K562 (cell line): Measurements from ENCODE around the gene DGCR8. TPM values are rescaled to one million over a fixed set of nuclear protein-coding genes. Genes with fewer than 3 reads are reported as not detected.
A peak's percentile ranks its signal among the peaks of the same experiment; 100 is the strongest.

Experiments used
- ATAC-seq: fragments of 200-7000 bp; cut with Tn5 transposase; 3 replicates; pipeline ENCODE4 v1.9.1; 2020; ENCODE audit warnings: moderate library complexity
- BruUV-seq: library from RNA; stranded (reverse); fragments of 400-500 nt; replicated peaks from 2 replicates; lab custom pipeline; 2021; lab: Mats Ljungman, UMichigan
- CTCF ChIA-PET: fragments of 300-600 bp; formaldehyde crosslinking; extraction: SDS; loops from one replicate; lab custom pipeline; 2021; ENCODE audit warnings: low intra/inter-chr PET ratio; lab: Yijun Ruan, JAX
- POLR2A ChIA-PET: fragments of 300-600, 350-650 bp; sonication (Branson Sonifier 250); formaldehyde crosslinking; extraction: SDS; loops from one replicate; lab custom pipeline; 2021; ENCODE audit warnings: antibody characterized with exemption, inconsistent platforms; lab: Yijun Ruan, JAX
- DNase-seq, 4 experiments: peaks; one replicate each; pipeline versions ENCODE4 v3.0.0 to v3.0.0-alpha.2; 2011 to 2018; ENCODE audit warnings: low spot score in 3 of 4, mixed read lengths in 3 of 4; ENCODE audit errors: extremely low read depth in 1 of 4
- FAIRE-seq: peaks from 2 replicates; lab custom pipeline; 2011; peaks lifted over from hg19 to GRCh38; lab: Jason Lieb, UNC
- H2AFZ ChIP-seq: 2 replicates; pipeline ENCODE4 v1.6.0; 2011; ENCODE audit warnings: low read depth, low read length, control low read depth, inconsistent platforms
- H3K27ac ChIP-seq: fragments of 200-600 bp; 3 replicates; pipeline ENCODE4 v1.8.0; 2011; ENCODE audit warnings: low read depth, mild to moderate bottlenecking, control low read depth, inconsistent platforms, low read length, moderate library complexity, mixed read lengths; ENCODE audit errors: extremely low read depth
- H3K27me3 ChIP-seq, 2 experiments: fragments of 300-600 bp in 1 of 2; 2 replicates in 1 of 2; 3 replicates in 1 of 2; pipeline versions ENCODE4 v1.6.0 to v1.8.0; 2011; ENCODE audit warnings: inconsistent platforms in 2 of 2, low read length in 2 of 2, mild to moderate bottlenecking in 1 of 2, mixed read lengths in 1 of 2, moderate library complexity in 1 of 2; ENCODE audit not compliant: control insufficient read depth in 2 of 2, insufficient read depth in 2 of 2
- H3K36me3 ChIP-seq: fragments of 300-600 bp; 3 replicates; pipeline ENCODE4 v1.8.0; 2011; ENCODE audit warnings: mild to moderate bottlenecking, low read length, inconsistent platforms; ENCODE audit not compliant: control insufficient read depth, insufficient read depth
- H3K4me1 ChIP-seq, 2 experiments: fragments of 200-600 bp in 1 of 2; replicated peaks in 1 of 2; 2 replicates in 1 of 2; 3 replicates in 1 of 2; pipeline versions ENCODE4 v1.5.1 to v1.8.0; 2011; ENCODE audit warnings: inconsistent platforms in 2 of 2, low read length in 2 of 2, mild to moderate bottlenecking in 1 of 2, mixed read lengths in 1 of 2, moderate library complexity in 1 of 2; ENCODE audit not compliant: control insufficient read depth in 2 of 2, insufficient read depth in 2 of 2
- H3K4me2 ChIP-seq: 2 replicates; pipeline ENCODE4 v1.6.1; 2011; ENCODE audit warnings: low read length, control low read depth, inconsistent platforms, mixed read lengths; ENCODE audit not compliant: insufficient read depth
- H3K4me3 ChIP-seq: fragments of 200-600 bp; sonication (generic), shearing (Covaris generic); 2 replicates; pipeline ENCODE4 v1.5.1; 2016; ENCODE audit warnings: control low read depth, inconsistent platforms
- H3K79me2 ChIP-seq: fragments of 200-600 bp; 3 replicates; pipeline ENCODE4 v1.8.0; 2011; ENCODE audit warnings: low read length, inconsistent platforms; ENCODE audit not compliant: control insufficient read depth, insufficient read depth
- H3K9ac ChIP-seq, 2 experiments: 2 replicates each; pipeline versions ENCODE4 v1.6.0 to v1.6.1; 2011; ENCODE audit warnings: low read depth in 2 of 2, low read length in 2 of 2, control low read depth in 1 of 2, inconsistent platforms in 1 of 2, mild to moderate bottlenecking in 1 of 2, mixed read lengths in 1 of 2; ENCODE audit not compliant: insufficient read depth in 1 of 2
- H3K9me1 ChIP-seq: one replicate; pipeline ENCODE4 v1.6.0; 2011; ENCODE audit warnings: inconsistent platforms, mild to moderate bottlenecking, low read length, moderate library complexity; ENCODE audit not compliant: control insufficient read depth, insufficient read depth
- H3K9me3 ChIP-seq: replicated peaks from 2 replicates; pipeline ENCODE4 v1.5.1; 2011; ENCODE audit warnings: low read depth, low read length, inconsistent platforms; ENCODE audit not compliant: control insufficient read depth, insufficient read depth
- H4K20me1 ChIP-seq: replicated peaks from 2 replicates; pipeline ENCODE4 v1.6.1; 2011; ENCODE audit warnings: low read length, inconsistent platforms, mixed read lengths; ENCODE audit not compliant: control insufficient read depth, insufficient read depth
- HLTF ChIP-seq: fragments of 450-650 bp; IDR thresholded peaks from 2 replicates; pipeline ENCODE4 v1.6.1; 2016
- MCM5 ChIP-seq: fragments of 450-650 bp; IDR thresholded peaks from 2 replicates; pipeline ENCODE4 v1.6.1; 2016; ENCODE audit warnings: low read depth
- MYC ChIP-seq, 2 experiments: fragments of 250-450 bp in 1 of 2; sonication (Bioruptor Pico) in 1 of 2; IDR thresholded peaks; 2 replicates each; pipeline versions ENCODE4 v1.5.1 to v1.6.1; 2012 to 2021; ENCODE audit warnings: low read depth in 2 of 2, borderline replicate concordance in 1 of 2, improper control_type of control experiment in 1 of 2, low read length in 1 of 2, mild to moderate bottlenecking in 1 of 2, moderate library complexity in 1 of 2
- PHB ChIP-seq: fragments of 250-450 bp; sonication (Bioruptor Pico); IDR thresholded peaks from 2 replicates; pipeline ENCODE4 v1.5.0; 2021
- TBL1XR1 ChIP-seq, 2 experiments: IDR thresholded peaks; 2 replicates each; pipeline ENCODE4 v1.6.1; 2012; ENCODE audit warnings: improper control_type of control experiment in 2 of 2, low read length in 2 of 2, mild to moderate bottlenecking in 1 of 2
- TCF7L2 ChIP-seq: fragments of 150-350 bp; IDR thresholded peaks from 2 replicates; pipeline ENCODE4 v1.6.1; 2016; ENCODE audit warnings: low read depth, mild to moderate bottlenecking, low read length, moderate library complexity
- ZNF75A ChIP-seq: fragments of 450-650 bp; formaldehyde crosslinking; IDR thresholded peaks from 2 replicates; pipeline ENCODE4 v1.4.0; 2020; ENCODE audit warnings: mild to moderate bottlenecking
- ZNF764 ChIP-seq: fragments of 250-450 bp; sonication (Bioruptor Pico); IDR thresholded peaks from 2 replicates; pipeline ENCODE4 v1.4.0; 2020; ENCODE audit warnings: low read depth, mild to moderate bottlenecking, moderate library complexity
- WGBS: fragments of 100-300 bp; shearing (Covaris generic); methylation state at CpG from one replicate; pipeline ENCODE4 v1.1.6; 2016; ENCODE audit warnings: low coverage, mixed read lengths; ENCODE audit not compliant: insufficient coverage; ENCODE audit errors: missing lambda C conversion rate; 5-methylcytosine and 5-hydroxymethylcytosine counted together
- in situ Hi-C: fragments of 300-500 bp; cut with MboI; formaldehyde crosslinking; loops from 4 replicates; pipeline ENCODE4 v1.15.0; 2018; ENCODE audit warnings: inconsistent platforms, mixed read lengths
- intact Hi-C: fragments of 100-400 bp; cut with micrococcal nuclease; formaldehyde crosslinking; loops from 2 replicates; pipeline ENCODE4 v1.14.2; 2022
- polyA plus RNA-seq, 8 experiments: library from polyadenylated mRNA; depleted of rRNA in 4 of 8; stranded (reverse) in 5 of 8; unstranded in 3 of 8; fragments of >200 nt; fragmentation: Nextera tagmentation in 2 of 8; fragmentation: Illumina TruSeq in 1 of 8; extraction: Ambion mirVana in 2 of 8; extraction: Trizol in 1 of 8; gene quantifications; 2 replicates each; pipeline versions ENCODE4 v1.2.1 to v1.2.3, GENCODE V29; 2011 to 2014; ENCODE audit warnings: inconsistent platforms in 1 of 8, missing spikeins in 1 of 8
- total RNA-seq, 7 experiments: library from RNA; depleted of rRNA in 6 of 7; stranded (reverse); fragments of >200 nt in 6 of 7; fragmentation: Illumina TruSeq in 2 of 7; extraction: Trizol in 2 of 7; gene quantifications; 2 replicates each; pipeline versions ENCODE4 v1.2.1 to v1.2.3, GENCODE V29; 2011 to 2021; ENCODE audit warnings: low replicate concordance in 1 of 7
- TF ChIP-seq, protein P1 (sequence below): fragments of 250-450 bp; sonication (Bioruptor Pico); IDR thresholded peaks from 2 replicates; pipeline ENCODE4 v1.6.1; 2021; ENCODE audit warnings: mild to moderate bottlenecking
- TF ChIP-seq, protein P2 (sequence below): fragments of 250-450 bp; sonication (Bioruptor Pico); IDR thresholded peaks from 2 replicates; pipeline ENCODE4 v1.8.0; 2021; ENCODE audit warnings: borderline replicate concordance, mild to moderate bottlenecking, moderate library complexity; ENCODE audit not compliant: poor library complexity, severe bottlenecking
- TF ChIP-seq, protein P3 (sequence below): fragments of 250-450 bp; sonication (Bioruptor Pico); IDR thresholded peaks from 2 replicates; pipeline ENCODE4 v1.4.0; 2020; ENCODE audit warnings: borderline replicate concordance
- TF ChIP-seq, protein P4 (sequence below): IDR thresholded peaks from 2 replicates; pipeline ENCODE4 v1.6.1; 2011; ENCODE audit not compliant: insufficient read length; ENCODE audit errors: extremely low read depth
- TF ChIP-seq, protein P5 (sequence below), 2 experiments: IDR thresholded peaks in 1 of 2; conservative IDR thresholded peaks in 1 of 2; 2 replicates each; pipeline ENCODE4 v1.6.1; 2016; ENCODE audit warnings: low read depth in 2 of 2, mild to moderate bottlenecking in 1 of 2, missing compliant biosample characterization in 1 of 2, missing genetic modification characterization in 1 of 2, moderate library complexity in 1 of 2

Gene DGCR8
- total and polyA plus RNA-seq, 9 of the 15 experiments (the other 6 are each of a cell fraction or from before 2014, with no cell fraction given) = 5.9 to 144 (median 80.1) TPM

DNA sequence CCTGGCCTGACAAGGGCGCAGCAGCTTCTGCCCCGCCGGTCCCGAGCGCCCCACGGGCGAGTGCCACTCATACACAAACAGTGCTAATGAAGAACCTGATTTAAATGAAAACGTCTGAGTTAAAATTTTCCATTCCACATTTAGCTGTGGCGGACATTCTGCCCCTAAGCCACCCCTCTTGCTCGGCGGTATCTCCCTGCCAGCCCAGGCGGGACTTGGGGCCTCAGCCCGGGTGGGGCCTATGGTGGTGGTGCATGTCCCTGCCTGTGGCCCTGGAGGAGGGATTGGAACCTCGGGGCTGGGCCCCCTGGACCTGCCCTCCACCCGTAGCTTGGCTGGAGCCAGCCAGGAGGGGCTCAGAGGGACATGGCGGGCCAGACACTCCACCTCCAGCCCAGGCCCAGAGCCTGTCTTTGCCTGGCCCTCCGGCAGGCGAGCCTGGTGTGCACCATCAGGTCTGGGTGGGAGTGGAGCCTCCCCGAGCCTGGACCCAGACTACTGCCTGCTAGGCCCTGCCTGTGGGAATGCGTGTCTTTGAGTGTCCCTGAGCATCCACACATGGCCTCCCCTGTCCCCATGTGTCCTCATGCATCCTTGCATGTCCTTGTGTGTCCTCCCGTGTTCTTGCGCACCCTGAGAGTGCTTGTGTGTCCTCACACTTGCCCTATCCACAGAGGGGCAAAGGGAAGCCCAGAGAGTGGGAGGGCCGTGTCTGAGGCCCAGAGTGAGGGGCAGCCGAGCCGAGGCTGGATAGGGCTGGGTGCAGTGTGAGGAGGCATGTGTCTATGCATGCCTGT lies 56.0 kb downstream of the DGCR8 start:
- no peak overlapping the region for H3K4me3 ChIP-seq
- H3K4me2 ChIP-seq = no peak overlapping the region
- DNase-seq (no peak), ATAC-seq (no peak), FAIRE-seq (no peak)
- H3K79me2 ChIP-seq = peaks cover 21% of the 10 kb centered on the region
- H3K9me3 ChIP-seq = no peaks in the 10 kb centered on the region
- no peak overlapping the region for H3K27ac ChIP-seq
- in situ Hi-C loops = no loop called here
- CTCF ChIA-PET = no interaction called here
- H3K27me3 ChIP-seq = no peaks in the 10 kb centered on the region
- POLR2A ChIA-PET = interaction anchor here (0.6 to 7.2 kb wide), 5 partner anchors 10 to 134 kb away, joined by 3 to 68 read pairs (median 4); no protein-coding TSS in a partner anchor
- peaks cover 18% of the 10 kb centered on the region for H3K9me1 ChIP-seq
- H3K4me1 ChIP-seq = peaks cover 17 to 90% of the 10 kb centered on the region in 2 experiments
- BruUV-seq = no TSS peak
- intact Hi-C loops = no loop called here
- WGBS = 79% methylated on average over 25 of the region's 25 CpGs
- H4K20me1 ChIP-seq = peaks cover 52% of the 10 kb centered on the region
- H3K36me3 ChIP-seq = peaks cover 10% of the 10 kb centered on the region; the same call in 2 of the 3 replicates
- H2AFZ ChIP-seq = no peak overlapping the region
- peak overlapping the region in 1 of 2 experiments; percentile 79; a peak in 2 of 4 replicates for H3K9ac ChIP-seq
- TF ChIP-seq, protein P1, sequence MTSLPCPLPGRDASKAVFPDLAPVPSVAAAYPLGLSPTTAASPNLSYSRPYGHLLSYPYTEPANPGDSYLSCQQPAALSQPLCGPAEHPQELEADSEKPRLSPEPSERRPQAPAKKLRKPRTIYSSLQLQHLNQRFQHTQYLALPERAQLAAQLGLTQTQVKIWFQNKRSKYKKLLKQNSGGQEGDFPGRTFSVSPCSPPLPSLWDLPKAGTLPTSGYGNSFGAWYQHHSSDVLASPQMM (CRISPR knock-in tag) = no peak
- TF ChIP-seq TCF7L2 (no peak), ZNF75A (CRISPR knock-in tag) (no peak), ZNF764 (CRISPR knock-in tag) (no peak), HLTF (no peak), MYC (IDR thresholded peaks at IDR 0.05; ENCODE audit: low read depth, low read length) (no peak), MYC (CRISPR knock-in tag; IDR thresholded peaks at IDR 0.05; ENCODE audit: borderline replicate concordance, low read depth) (no peak), MCM5 (no peak), PHB (CRISPR knock-in tag) (no peak), TBL1XR1 (IDR thresholded peaks at IDR 0.05; ENCODE audit: low read length in 2 of 2) (peak in 1 of 2 experiments; percentile 41; a peak in 1 of 4 replicates)
- TF ChIP-seq, protein P2, sequence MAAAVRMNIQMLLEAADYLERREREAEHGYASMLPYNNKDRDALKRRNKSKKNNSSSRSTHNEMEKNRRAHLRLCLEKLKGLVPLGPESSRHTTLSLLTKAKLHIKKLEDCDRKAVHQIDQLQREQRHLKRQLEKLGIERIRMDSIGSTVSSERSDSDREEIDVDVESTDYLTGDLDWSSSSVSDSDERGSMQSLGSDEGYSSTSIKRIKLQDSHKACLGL (CRISPR knock-in tag) = no peak
- TF ChIP-seq, protein P3, sequence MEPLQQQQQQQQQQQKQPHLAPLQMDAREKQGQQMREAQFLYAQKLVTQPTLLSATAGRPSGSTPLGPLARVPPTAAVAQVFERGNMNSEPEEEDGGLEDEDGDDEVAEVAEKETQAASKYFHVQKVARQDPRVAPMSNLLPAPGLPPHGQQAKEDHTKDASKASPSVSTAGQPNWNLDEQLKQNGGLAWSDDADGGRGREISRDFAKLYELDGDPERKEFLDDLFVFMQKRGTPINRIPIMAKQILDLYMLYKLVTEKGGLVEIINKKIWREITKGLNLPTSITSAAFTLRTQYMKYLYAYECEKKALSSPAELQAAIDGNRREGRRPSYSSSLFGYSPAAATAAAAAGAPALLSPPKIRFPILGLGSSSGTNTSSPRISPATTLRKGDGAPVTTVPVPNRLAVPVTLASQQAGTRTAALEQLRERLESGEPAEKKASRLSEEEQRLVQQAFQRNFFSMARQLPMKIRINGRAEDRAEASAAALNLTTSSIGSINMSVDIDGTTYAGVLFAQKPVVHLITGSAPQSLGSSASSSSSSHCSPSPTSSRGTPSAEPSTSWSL (CRISPR knock-in tag) = no peak
- TF ChIP-seq, protein P4, sequence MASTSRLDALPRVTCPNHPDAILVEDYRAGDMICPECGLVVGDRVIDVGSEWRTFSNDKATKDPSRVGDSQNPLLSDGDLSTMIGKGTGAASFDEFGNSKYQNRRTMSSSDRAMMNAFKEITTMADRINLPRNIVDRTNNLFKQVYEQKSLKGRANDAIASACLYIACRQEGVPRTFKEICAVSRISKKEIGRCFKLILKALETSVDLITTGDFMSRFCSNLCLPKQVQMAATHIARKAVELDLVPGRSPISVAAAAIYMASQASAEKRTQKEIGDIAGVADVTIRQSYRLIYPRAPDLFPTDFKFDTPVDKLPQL = no peak
- TF ChIP-seq, protein P5, sequence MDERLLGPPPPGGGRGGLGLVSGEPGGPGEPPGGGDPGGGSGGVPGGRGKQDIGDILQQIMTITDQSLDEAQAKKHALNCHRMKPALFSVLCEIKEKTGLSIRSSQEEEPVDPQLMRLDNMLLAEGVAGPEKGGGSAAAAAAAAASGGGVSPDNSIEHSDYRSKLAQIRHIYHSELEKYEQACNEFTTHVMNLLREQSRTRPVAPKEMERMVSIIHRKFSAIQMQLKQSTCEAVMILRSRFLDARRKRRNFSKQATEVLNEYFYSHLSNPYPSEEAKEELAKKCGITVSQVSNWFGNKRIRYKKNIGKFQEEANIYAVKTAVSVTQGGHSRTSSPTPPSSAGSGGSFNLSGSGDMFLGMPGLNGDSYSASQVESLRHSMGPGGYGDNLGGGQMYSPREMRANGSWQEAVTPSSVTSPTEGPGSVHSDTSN (CRISPR knock-in tag; IDR thresholded peaks at IDR 0.05; ENCODE audit: low read depth) = 0 out of 2 replicates have a peak, but pooled peaks have one; percentile 13
- TF ChIP-seq, protein P5 (tag; conservative IDR thresholded peaks at IDR 0.05; ENCODE audit: low read depth) = no peak
